Activated naive CD8-positive, alpha-beta T cell treated with anti-CD3 and anti-CD28 coated beads, Interleukin-2, amount 10 ng/mL, durations not matched to agents 7 days and 5 days (primary cell): ENCODE measurements around the gene DRC7. TPM values are rescaled to one million over a fixed set of nuclear protein-coding genes. Genes with fewer than 3 reads are reported as not detected.
A peak's percentile ranks its signal among the peaks of the same experiment; 100 is the strongest.
"Not testable (repeated sequence)": the region's sequence is repeated elsewhere in the genome, so short reads cannot be mapped to it uniquely, and the experiment has no call there.

Experiments used
- ATAC-seq: fragments of 150-1000 bp; cut with Tn5 transposase; one replicate; pipeline ENCODE4 v1.10.0; 2021; ENCODE audit warnings: low read depth, moderate library complexity
- POLR2A ChIA-PET: fragments of 350-600 bp; sonication (Branson Sonifier 250); formaldehyde crosslinking; loops from one replicate; lab custom pipeline; 2021; ENCODE audit warnings: antibody characterized with exemption; lab: Charles Lee
- DNase-seq: peaks from one replicate; pipeline ENCODE4 v3.0.0; 2021
- H3K27ac Mint-ChIP-seq: one replicate; pipeline ENCODE4 v1.8.0; 2022; ENCODE audit warnings: mild to moderate bottlenecking, mixed read lengths
- H3K27me3 Mint-ChIP-seq: one replicate; pipeline ENCODE4 v1.8.0; 2022; ENCODE audit warnings: mild to moderate bottlenecking, moderate library complexity, mixed read lengths
- H3K36me3 Mint-ChIP-seq: one replicate; pipeline ENCODE4 v1.8.0; 2021; ENCODE audit warnings: mild to moderate bottlenecking, mixed read lengths
- H3K4me1 Mint-ChIP-seq: one replicate; pipeline ENCODE4 v1.8.0; 2021; ENCODE audit warnings: mixed read lengths
- H3K4me3 Mint-ChIP-seq: one replicate; pipeline ENCODE4 v1.8.0; 2022; ENCODE audit warnings: mild to moderate bottlenecking, moderate library complexity, mixed read lengths
- H3K9me3 Mint-ChIP-seq: one replicate; pipeline ENCODE4 v1.8.0; 2021; ENCODE audit warnings: mixed read lengths
- total RNA-seq, 2 experiments: library from RNA; stranded (reverse); gene quantifications; one replicate each; pipeline ENCODE4 v1.2.3, GENCODE V29; 2021

DRC7 gene
- total RNA-seq, 2 experiments from 2014 or later, result 0.17 TPM; not detected in 1

DNA sequence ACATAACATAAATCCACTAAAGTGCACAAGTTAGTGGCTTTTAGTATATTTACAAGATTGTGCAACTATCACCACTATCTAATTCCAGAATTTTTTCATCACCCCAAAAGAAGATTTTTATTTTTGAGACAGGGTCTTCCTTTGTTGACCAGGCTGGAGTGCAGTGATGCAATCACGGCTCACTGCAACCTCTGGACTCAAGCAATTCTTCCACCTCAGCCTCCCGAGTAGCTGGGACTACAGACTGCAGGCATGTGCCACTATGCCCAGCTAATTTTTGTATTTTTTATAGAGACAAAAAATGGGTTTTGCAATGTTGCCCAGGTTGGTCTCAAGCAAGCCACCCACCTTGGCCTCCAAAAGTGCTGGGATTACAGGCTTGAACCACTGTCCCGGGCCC lies 15.1 kb downstream of the DRC7 start:
- peaks cover 3% of the 10 kb centered on the region for H3K9me3 Mint-ChIP-seq

DNA sequence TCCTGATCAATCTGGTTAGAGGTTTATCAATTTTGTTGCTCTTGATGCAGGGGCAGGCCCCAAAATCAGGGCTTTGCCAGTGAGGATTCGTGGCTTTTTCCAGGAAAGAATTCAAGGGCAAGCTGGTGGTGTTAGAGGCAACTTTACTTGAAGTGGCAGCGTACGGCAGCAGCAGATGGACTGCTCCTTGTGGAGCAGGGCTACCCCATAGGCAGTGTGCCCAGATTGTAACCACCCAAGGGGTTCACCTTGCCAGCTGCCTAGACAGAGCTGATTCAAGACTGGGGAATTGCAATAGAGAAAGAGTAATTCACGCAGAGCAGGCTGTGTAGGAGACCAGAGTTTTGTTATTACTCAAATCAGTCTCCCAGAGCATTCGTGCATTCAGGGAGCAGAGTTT lies 16.7 kb downstream of the DRC7 start:
- peaks cover 2% of the 10 kb centered on the region for H3K36me3 Mint-ChIP-seq
- ATAC-seq, result no peak
- H3K4me3 Mint-ChIP-seq, result no peak overlapping the region
- no peak overlapping the region for H3K27ac Mint-ChIP-seq
- peaks cover 3% of the 10 kb centered on the region for H3K9me3 Mint-ChIP-seq
- DNase-seq, result no peak
- POLR2A ChIA-PET, result no interaction called here
- peaks cover 11% of the 10 kb centered on the region for H3K4me1 Mint-ChIP-seq
- H3K27me3 Mint-ChIP-seq, result peaks cover 46% of the 10 kb centered on the region

More for the DNA sequence above, 15.1 kb downstream of the DRC7 start:
- Mint-ChIP-seq H3K4me1 (peaks cover 12% of the 10 kb centered on the region), H3K36me3 (peaks cover 2% of the 10 kb centered on the region), H3K27ac (no peak overlapping the region), H3K4me3 (no peak overlapping the region), H3K27me3 (peaks cover 42% of the 10 kb centered on the region)
- POLR2A ChIA-PET, result interaction anchor here (0.7 kb wide), 1 partner anchor 47 kb away, joined by 6 read pairs; no protein-coding TSS in a partner anchor
- ATAC-seq (no peak), DNase-seq (no peak)

DNA sequence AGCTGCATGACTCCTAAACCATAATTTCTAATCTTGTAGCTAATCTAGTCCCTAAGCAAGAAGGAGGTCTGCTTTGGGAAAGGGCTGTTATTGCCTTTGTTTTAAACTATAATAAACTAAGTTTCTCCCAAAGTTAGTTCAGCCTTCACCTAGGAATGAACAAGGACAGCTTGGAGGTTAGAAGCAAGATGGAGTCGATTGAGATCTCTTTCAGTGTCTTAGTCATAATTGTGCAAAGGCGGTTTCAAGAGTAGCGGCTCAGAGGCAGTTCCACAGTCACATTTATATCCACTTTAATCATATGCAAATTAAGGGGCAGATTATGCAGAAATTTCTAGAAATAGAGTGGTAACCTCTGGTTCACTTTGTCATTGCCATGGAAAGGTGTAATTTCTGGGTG lies 17.4 kb downstream of the DRC7 start:
- Mint-ChIP-seq H3K27ac (no peak overlapping the region), H3K4me1 (peaks cover 7% of the 10 kb centered on the region), H3K27me3 (peaks cover 45% of the 10 kb centered on the region), H3K4me3 (no peak overlapping the region), H3K36me3 (no peaks in the 10 kb centered on the region), H3K9me3 (no peaks in the 10 kb centered on the region)
- DNase-seq (no peak), ATAC-seq (no peak)
- POLR2A ChIA-PET, result no interaction called here

DNA sequence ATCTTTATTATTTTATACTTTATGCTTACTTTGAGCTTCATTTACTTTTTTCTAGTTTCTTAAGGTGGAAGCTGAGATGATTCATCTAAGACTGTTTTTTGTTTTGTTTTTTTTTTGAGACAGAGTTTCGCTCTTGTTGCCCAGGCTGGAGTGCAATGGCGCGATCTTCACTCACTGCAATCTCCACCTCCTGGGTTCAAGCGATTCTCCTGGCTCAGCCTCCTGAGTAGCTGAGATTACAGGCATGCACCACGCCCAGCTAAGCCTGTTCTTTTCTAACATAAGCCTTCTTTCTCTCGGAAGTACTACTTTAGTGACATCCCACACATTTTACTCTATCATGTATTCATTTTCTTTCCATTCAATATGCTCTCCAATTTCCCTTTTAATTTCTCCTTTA lies 18.0 kb downstream of the DRC7 start:
- ATAC-seq, DNase-seq, H3K27ac Mint-ChIP-seq, H3K4me1 Mint-ChIP-seq, H3K9me3 Mint-ChIP-seq, H3K36me3 Mint-ChIP-seq, H3K4me3 Mint-ChIP-seq, POLR2A ChIA-PET: not testable (repeated sequence)
- H3K27me3 Mint-ChIP-seq, result peaks cover 44% of the 10 kb centered on the region

DNA sequence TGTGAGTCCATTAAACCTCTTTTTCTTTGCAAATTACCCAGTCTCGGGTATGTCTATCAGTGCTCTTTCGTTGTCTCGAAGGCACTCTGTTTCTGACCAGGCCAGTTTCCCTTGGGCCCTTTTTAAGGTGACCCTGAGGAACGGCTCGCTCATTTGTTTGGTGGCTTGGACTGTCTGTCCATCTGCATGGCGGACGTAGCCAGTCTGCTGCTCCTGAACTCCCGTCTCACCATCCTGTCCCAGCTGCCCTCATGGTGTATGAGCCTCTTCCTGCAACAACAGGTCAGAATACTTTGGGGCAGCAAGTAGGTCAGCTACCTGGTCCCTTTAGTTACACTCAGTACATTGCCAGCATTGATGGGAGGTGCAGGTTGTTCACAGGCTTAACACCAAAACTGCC lies 19.0 kb downstream of the DRC7 start:
- no peak for DNase-seq
- Mint-ChIP-seq H3K27ac (no peak overlapping the region), H3K36me3 (no peaks in the 10 kb centered on the region), H3K4me3 (no peak overlapping the region), H3K4me1 (no peaks in the 10 kb centered on the region), H3K9me3 (no peaks in the 10 kb centered on the region), H3K27me3 (peaks cover 43% of the 10 kb centered on the region)
- POLR2A ChIA-PET, result no interaction called here
- ATAC-seq, result no peak

DNA sequence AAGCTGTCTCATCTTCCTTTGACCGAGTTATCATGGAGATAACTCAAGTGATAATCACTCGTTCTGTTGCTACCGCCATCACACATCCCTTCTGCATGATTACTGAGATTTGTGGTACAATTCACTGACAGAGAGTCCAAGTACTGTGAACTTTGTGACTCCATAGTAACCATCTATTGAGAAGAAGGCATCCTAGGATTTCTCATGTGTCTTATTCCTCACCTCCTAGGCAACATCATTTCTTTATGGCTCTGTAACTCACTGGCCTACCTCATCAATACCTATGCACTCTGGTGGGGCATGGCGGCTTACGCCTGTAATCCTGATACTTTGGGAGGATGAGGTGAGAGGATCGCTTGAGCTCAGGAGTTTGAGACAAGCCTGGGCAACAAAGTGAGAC lies 19.4 kb downstream of the DRC7 start:
- POLR2A ChIA-PET, result no interaction called here
- Mint-ChIP-seq H3K4me3 (no peak overlapping the region), H3K9me3 (no peaks in the 10 kb centered on the region), H3K36me3 (no peaks in the 10 kb centered on the region), H3K4me1 (no peaks in the 10 kb centered on the region), H3K27me3 (peaks cover 40% of the 10 kb centered on the region), H3K27ac (no peak overlapping the region)
- DNase-seq, result no peak
- no peak for ATAC-seq

DNA sequence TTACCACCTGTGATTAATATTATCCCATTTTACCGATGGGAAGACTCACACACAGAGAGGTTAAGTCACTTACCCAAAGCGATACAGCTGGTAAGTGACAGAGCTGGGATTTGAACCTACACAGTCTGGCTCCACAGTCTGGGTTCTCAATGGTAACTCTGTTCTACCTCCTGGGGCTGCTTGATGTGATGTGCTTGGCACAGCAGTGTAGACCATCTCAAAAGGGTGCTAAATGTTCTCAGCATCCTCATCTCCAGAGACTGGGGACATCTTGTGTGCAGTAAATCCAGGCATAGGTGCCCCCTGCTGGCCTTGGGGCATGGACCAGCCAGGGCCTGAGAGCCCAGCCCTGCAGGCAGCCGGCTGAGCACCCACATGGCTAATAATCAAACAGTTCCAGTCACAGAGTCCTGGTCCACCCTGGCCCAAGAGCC lies 25.6 kb downstream of the DRC7 start:
- POLR2A ChIA-PET, result no interaction called here

DNA sequence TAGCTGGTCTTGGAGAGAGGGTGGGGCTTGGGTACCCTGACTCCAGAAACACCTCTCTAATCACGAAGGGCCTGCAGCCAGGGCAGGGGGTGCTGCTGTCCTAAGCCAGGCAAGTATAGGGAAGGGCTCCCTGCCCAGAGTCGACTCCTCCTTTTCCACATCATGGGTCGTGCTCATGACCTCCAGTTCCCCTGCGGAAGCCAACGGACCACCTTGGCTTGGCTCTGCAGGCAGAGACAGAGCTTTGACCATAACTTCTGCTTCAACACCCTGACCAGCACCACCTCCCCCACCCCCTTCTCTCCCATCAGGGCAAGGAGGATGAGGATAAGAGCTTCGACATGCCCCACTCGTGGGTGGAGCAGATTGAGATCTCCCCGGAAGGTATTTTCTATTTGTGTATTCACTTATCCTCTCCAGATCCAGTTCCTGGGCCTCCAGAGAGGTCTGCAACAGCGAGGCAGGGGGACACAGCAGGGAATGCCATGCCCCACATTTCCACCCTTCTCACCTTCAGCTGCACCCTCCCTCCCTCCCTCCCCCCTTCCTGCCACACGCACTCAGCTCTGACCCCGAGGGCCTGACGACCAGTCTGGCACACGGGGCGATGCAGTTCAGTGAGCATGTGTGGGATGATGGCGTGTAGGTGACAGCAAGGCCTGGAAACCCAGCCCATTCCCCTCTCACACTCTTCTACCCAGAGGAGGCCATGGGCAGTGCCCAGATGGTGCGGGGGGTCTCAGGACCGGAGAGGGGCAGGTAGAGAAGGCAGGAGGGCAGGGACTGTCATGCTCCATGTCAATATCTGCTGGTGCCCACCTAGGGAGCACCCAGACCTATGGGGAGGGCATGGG lies 27.0 kb downstream of the DRC7 start:
- Mint-ChIP-seq H3K27ac (no peak overlapping the region), H3K4me1 (peaks cover 2% of the 10 kb centered on the region), H3K36me3 (no peaks in the 10 kb centered on the region), H3K27me3 (peaks cover under 1% of the 10 kb centered on the region), H3K4me3 (no peak overlapping the region), H3K9me3 (no peaks in the 10 kb centered on the region)
- ATAC-seq (no peak), DNase-seq (no peak)
- POLR2A ChIA-PET, result no interaction called here

More for the DNA sequence above, 25.6 kb downstream of the DRC7 start:
- peaks cover 2% of the 10 kb centered on the region for H3K27me3 Mint-ChIP-seq
- ATAC-seq (peak; percentile 98), DNase-seq (peak; percentile 74)
- H3K9me3 Mint-ChIP-seq, result no peaks in the 10 kb centered on the region
- no peaks in the 10 kb centered on the region for H3K36me3 Mint-ChIP-seq
- peaks cover 2% of the 10 kb centered on the region for H3K4me1 Mint-ChIP-seq
- H3K27ac Mint-ChIP-seq, result no peak overlapping the region
- H3K4me3 Mint-ChIP-seq, result no peak overlapping the region

DNA sequence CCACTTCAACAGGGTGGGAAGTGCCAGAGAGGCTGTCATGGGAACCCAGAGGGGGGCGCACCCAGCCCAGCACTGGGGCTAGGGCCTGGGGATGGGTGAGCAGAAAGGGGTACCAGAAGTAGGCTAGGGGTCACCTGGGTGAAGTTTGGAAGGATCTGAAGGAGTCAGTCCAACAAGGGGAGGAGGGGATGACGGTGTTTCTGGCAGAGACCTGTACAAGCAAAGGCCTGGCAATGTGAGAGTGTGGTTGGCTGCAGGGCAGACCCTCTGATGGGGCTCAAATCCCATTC lies 27.5 kb downstream of the DRC7 start:
- H3K27ac Mint-ChIP-seq, result no peak overlapping the region
- no peaks in the 10 kb centered on the region for H3K36me3 Mint-ChIP-seq
- peaks cover 2% of the 10 kb centered on the region for H3K4me1 Mint-ChIP-seq
- POLR2A ChIA-PET, result no interaction called here
- no peak overlapping the region for H3K4me3 Mint-ChIP-seq
- DNase-seq (no peak), ATAC-seq (no peak)
- H3K9me3 Mint-ChIP-seq, result no peaks in the 10 kb centered on the region
- no peaks in the 10 kb centered on the region for H3K27me3 Mint-ChIP-seq

DNA sequence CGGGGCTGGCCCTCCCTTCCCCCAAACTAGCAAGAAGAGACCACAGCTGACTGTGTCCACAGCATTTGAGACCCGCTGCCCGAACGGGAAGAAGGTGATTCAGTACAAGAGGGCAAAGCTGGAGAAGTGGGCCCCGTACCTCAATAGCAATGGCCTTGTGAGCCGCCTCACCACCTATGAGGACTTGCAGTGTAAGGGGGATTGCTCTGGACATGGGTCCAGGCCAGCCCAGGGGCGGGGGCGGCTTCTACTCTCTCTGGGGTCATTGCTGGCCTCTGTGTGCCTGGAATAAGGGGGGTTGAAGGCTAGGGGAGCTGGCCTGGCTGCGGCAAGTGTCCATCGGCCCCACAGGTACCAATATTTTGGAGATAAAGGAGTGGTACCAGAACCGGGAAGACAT lies 28.0 kb downstream of the DRC7 start:
- POLR2A ChIA-PET, result interaction anchor here (0.6 kb wide), 1 partner anchor 157 kb away, joined by 4 read pairs; no protein-coding TSS in a partner anchor
- ATAC-seq (no peak), DNase-seq (no peak)
- peaks cover 2% of the 10 kb centered on the region for H3K4me1 Mint-ChIP-seq
- no peaks in the 10 kb centered on the region for H3K9me3 Mint-ChIP-seq
- H3K27me3 Mint-ChIP-seq, result no peaks in the 10 kb centered on the region
- no peak overlapping the region for H3K27ac Mint-ChIP-seq
- no peaks in the 10 kb centered on the region for H3K36me3 Mint-ChIP-seq
- no peak overlapping the region for H3K4me3 Mint-ChIP-seq

DNA sequence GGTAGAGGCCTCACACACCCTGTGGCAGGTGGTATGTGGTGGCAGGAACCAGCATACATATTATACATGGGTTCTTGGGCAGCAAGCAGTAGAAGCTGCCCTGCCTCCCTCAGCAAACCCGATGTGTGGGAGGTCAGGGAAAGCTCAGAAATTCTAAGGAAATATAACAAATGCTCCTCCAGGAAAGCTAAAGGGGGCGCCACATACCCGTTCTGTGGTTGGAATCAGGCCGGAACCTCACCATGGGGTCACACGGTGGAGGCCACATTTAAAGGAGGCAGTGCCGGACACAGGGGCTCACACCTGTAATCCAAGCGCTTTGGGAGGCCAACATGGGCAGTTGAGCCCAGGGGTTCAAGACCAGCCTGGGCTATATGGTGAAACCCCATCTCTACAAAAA lies 28.6 kb downstream of the DRC7 start:
- H3K36me3 Mint-ChIP-seq, result no peaks in the 10 kb centered on the region
- H3K4me1 Mint-ChIP-seq, result peaks cover 2% of the 10 kb centered on the region
- no peak overlapping the region for H3K27ac Mint-ChIP-seq
- H3K4me3 Mint-ChIP-seq, result no peak overlapping the region
- ATAC-seq (no peak), DNase-seq (no peak)
- no peaks in the 10 kb centered on the region for H3K27me3 Mint-ChIP-seq
- POLR2A ChIA-PET, result interaction anchor here (0.6 kb wide), 1 partner anchor 157 kb away, joined by 4 read pairs; no protein-coding TSS in a partner anchor
- H3K9me3 Mint-ChIP-seq, result no peaks in the 10 kb centered on the region

DNA sequence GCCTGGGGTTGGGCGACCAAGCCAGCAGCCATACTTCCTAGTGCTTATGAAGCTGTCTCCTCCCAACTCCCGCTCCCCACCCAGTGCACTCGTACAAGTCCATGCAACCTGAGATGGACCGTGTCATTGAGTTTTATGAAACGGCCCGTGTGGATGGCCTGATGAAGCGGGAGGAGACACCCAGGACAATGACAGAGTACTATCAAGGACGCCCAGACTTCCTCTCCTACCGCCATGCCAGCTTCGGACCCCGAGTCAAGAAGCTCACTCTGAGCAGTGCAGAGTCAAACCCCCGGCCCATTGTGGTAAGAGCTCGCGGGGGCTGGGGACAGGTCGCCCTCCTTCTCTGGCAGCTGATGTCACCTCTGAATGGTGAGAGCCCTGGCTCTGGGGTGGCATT lies 29.9 kb downstream of the DRC7 start:
- no peaks in the 10 kb centered on the region for H3K36me3 Mint-ChIP-seq
- H3K9me3 Mint-ChIP-seq, result peaks cover 2% of the 10 kb centered on the region
- ATAC-seq (no peak), DNase-seq (no peak)
- POLR2A ChIA-PET, result interaction anchor here (2.2 kb wide), 1 partner anchor 11 kb away, joined by 6 read pairs; the partner anchor contains the start of gene KATNB1
- H3K4me3 Mint-ChIP-seq, result no peak overlapping the region
- no peak overlapping the region for H3K27ac Mint-ChIP-seq
- peaks cover 2% of the 10 kb centered on the region for H3K4me1 Mint-ChIP-seq
- H3K27me3 Mint-ChIP-seq, result no peaks in the 10 kb centered on the region

DNA sequence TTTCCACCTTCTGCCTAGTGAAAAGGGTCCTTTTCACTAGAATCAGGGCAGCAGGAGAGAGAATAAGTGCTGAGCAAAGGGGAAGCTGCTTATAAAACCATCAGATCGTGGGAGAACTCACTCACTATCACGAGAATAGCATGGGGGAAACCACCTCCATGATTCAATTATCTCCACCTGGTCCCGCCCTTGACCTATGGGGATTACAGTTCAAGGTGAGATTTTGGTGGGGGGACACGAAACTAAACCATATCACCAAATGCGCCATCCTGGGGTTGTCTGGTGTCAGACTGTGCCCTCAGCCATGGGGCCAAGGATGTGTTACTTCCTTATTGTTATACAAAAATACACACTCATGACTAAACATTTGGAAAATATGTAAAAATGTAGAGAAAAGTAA lies 30.5 kb downstream of the DRC7 start:
- POLR2A ChIA-PET, result interaction anchor here (2.2 kb wide), 1 partner anchor 10 kb away, joined by 6 read pairs; the partner anchor contains the start of gene KATNB1
- Mint-ChIP-seq H3K36me3 (no peaks in the 10 kb centered on the region), H3K4me1 (peaks cover 2% of the 10 kb centered on the region), H3K9me3 (peaks cover 2% of the 10 kb centered on the region), H3K4me3 (no peak overlapping the region), H3K27ac (no peak overlapping the region), H3K27me3 (no peaks in the 10 kb centered on the region)
- ATAC-seq, result no peak
- no peak for DNase-seq

DNA sequence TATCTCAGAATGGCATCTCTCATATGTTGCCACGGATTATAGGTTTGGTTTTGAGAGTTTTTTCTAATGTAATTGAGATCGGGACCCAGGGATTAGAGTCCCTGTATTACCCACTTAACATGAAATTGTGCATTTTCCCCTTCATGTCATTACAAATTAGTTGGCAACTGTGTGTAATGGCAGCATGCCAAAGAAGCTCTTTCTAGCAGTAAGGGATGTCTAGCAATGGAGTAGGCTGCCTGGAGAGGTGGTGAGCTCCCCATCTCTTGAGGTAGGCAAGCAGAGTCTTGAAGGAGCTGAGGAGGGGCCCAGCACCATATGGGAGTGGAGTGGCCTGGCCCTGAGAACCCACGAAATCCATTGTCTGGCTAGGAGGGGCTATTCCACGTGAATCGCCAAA lies 30.9 kb downstream of the DRC7 start:
- ATAC-seq, result no peak
- Mint-ChIP-seq H3K4me3 (no peak overlapping the region), H3K36me3 (no peaks in the 10 kb centered on the region), H3K4me1 (no peaks in the 10 kb centered on the region), H3K27ac (no peak overlapping the region), H3K9me3 (peaks cover 2% of the 10 kb centered on the region), H3K27me3 (no peaks in the 10 kb centered on the region)
- POLR2A ChIA-PET, result interaction anchor here (2.2 kb wide), 1 partner anchor 10 kb away, joined by 6 read pairs; the partner anchor contains the start of gene KATNB1
- no peak for DNase-seq
